ENCODE data around the gene ZNF213. TPM values are rescaled to one million over a fixed set of nuclear protein-coding genes. Genes with fewer than 3 reads are reported as not detected.
"Not testable (repeated sequence)": the region's sequence is repeated elsewhere in the genome, so short reads cannot be mapped to it uniquely, and the experiment has no call there.

Gene ZNF213
- total RNA-seq, 1 donor from 2014 or later = 6.2 TPM

DNA sequence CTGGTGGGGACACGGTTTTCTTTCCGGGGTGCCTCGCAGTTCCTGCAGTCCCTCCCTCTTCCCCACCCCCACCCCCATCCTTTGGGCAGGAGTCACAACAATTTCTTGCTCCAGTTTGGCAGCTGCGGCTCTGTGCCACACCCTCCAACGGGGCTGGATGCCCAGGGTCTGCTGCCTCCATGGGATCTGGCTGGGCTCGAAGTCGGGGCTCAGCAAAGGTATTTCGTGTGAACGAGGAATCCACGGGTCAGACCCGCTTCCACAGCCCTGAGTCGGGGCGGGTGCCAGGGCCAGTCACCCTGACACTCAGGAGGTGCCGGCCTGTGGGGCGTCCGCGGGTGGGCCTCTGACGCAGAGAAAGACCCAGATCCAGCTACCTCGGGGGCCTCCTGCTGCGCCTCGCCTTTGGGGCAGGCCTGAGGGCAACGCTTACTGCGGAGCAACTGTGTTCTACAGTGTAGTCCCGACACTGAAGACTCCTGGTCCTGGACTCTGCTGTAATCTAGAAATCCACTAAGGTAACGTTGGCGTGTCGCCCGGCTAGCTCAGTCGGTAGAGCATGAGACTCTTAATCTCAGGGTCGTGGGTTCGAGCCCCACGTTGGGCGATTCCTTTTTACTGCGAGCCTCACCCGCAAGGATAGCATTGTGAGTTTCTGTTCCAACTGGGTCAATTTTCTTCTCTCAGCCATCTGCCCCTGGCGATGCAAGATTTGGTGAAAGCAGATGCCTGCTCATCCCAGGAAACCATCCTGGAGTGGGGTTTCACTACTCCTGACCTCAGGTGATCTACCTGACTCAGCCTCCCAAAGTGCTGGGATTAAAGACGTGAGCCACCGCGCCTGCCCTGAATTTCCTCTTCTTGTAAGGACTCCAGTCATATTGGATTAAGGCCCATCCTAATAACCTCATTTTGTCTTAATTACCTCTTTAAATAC, 40.6 kb downstream of the ZNF213 start:
- intact Hi-C loops (cut with DNase I) = no loop called here
- no peak for DNase-seq (ENCODE audit: missing footprints)
- no peak for ATAC-seq

DNA sequence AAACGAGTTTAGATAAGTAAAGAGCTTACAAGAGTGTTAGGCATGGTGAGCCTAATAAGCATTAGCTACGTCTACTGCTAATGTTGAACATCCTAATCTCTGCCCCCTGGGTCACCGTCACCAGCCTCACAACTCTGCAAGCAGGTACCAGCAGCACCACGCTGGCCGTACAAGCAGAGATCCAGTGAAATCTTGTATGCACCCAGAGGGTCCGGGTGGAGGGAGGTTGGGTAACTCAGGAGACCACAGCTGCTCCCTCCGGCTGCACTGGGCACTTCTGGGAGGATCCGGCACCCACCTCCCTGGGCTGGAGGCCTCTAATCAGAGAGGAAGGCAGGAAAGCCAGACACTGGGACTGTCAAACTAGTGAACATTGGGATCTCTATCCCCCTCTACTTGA, 44.8 kb downstream of the ZNF213 start:
- intact Hi-C loops (cut with DNase I) = no loop called here
- no peak for ATAC-seq
- DNase-seq (ENCODE audit: missing footprints) = no peak

DNA sequence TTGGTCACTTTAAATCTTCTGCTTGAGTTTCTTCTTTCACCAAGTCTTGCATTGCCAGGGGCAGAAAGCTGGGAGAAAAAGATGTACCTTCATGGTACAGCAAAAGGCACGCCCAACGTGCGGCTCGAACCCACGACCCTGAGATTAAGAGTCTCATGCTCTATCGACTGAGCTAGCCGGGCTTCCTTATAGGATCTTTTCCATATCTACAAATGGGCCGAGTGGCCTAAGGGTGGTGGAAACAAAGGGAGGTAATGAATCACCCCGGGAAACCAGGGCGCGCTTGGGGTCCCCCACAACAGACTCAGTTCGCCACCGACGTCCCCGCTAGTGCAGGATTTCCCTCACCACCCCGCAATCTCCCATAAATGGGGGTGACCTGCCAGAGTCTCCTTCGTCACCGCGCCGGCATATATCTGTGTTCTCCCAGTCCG, 45.6 kb downstream of the ZNF213 start:
- DNase-seq (ENCODE audit: missing footprints) (no peak), ATAC-seq (no peak)
- intact Hi-C loops (cut with DNase I) = no loop called here

DNA sequence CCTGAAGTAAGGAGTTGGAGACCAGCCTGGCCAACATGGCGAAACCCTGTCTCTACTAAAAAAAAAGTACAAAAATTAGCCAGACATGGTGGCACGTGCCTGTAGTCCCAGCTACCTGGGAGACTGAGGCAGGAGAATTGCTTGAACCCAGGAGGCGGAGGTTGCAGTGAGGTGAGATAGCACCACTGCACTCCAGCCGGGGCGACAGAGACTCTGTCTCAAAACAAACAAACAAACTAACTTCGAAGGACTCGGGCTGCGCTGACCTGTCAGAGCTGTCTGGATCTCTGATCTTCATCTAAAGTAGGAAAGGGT, 47.4 kb downstream of the ZNF213 start:
- intact Hi-C loops (cut with DNase I); DNase-seq (ENCODE audit: missing footprints); ATAC-seq: not testable (repeated sequence)

DNA sequence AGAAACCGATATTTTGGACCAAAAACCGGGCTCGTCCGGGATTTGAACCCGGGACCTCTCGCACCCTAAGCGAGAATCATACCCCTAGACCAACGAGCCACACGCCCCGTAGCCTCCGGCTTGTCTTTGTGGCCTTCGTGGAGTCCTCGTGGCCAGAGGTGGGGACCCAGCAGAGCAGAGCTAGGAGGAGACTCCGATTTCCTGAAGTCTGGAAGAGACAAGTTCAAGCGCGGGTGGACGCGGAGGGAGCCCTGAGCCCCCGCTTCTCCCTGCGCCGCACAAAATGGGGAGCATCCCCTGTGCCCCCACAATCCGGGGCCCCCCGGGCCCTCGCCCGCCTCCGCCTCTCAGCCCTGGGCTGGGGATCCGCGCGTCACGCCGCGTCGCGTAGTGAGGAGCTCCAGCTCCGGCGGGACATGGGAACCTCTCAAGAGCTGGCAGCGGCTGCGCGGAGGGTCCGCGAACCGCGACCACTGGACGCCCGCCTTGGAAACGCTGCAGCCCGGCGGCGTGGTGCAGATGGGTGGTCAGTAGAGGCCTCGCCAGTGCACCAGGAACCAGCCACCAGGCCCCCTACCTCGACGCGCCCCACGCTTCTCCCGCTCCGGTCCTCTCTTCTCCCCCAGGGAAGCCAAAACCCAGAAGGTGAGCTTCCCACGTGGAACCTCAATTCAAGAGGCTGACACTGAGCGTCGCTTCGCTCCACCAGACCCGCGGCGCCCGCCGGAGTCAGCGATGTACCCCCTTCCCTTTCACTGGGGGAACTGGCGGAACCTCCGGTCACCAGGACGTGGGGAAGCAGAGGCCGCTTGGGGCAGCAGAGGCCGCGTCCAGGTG, 48.0 kb downstream of the ZNF213 start:
- intact Hi-C loops (cut with DNase I) = no loop called here
- peak; percentile 84 for DNase-seq (ENCODE audit: missing footprints)
- no peak for ATAC-seq

DNA sequence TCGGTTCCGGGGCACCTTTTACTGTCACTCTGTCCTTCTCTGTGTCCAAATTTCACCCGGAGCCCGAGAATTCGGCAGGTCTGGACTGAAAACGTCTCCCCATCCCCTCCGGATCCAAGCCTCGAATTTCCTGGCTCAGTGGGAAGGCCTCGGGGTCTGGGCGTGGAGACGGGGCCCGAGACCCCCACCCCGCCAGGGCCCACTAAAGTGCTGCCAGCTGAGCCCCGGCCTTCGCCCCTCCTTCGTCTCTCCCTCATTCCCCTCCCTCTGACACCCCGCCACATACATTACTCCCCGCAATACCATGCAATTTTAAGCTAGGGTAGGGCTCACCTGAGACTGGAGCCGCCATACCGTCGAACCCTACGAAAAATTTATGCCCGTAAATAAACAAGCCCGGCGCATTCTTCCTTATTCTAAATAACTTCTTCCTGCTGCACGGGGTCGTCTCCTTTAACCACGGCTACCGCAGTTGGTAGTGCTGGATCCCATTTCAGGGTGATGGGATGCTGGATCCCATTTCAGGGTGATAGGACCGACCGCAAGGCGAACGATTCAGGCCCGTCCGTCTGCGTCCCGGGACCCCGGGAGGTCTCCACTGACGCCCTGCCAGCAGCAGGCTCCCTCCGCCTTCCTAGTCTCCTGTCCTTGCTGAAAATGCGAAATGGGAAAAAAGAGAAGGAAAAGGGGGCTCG, 48.8 kb downstream of the ZNF213 start:
- no peak for ATAC-seq
- DNase-seq (ENCODE audit: missing footprints) = no peak
- intact Hi-C loops (cut with DNase I) = no loop called here

DNA sequence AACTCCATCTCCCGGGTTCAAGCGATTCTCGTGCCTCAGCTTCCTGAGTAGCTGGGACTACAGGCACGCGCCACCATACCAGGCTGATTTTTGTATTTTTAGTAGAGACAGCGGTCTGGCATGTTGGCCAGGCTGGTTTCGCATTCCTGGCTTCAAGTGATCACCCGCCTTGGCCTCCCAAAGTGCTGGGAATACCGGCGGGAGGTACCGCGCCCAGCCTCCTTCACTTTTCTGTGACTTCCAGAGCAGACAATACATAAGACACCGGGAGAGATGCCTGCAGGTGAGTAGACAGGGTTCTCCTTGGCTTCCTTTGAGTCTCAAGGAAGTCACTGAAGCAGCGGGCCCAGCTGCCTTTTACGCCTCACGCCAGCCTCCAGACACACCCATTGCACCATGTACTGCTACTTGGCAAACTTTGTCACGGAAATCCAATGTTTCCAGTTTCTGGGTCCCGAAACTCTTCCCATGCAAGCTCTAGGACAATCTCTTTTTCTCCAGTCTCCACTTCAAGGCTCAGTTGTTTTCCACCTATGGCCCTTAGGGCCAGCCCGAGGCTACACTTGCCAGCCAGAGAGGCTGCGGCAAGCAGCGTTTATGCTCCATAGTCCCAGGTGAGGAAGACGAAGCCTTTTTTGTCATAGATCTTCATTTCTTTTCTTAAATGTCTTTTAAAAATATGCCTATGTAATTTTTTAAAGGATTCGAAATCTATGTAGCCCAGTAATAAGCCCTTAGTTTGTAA, 52.3 kb downstream of the ZNF213 start:
- DNase-seq (ENCODE audit: missing footprints) (no peak), ATAC-seq (no peak)
- intact Hi-C loops (cut with DNase I) = no loop called here

DNA sequence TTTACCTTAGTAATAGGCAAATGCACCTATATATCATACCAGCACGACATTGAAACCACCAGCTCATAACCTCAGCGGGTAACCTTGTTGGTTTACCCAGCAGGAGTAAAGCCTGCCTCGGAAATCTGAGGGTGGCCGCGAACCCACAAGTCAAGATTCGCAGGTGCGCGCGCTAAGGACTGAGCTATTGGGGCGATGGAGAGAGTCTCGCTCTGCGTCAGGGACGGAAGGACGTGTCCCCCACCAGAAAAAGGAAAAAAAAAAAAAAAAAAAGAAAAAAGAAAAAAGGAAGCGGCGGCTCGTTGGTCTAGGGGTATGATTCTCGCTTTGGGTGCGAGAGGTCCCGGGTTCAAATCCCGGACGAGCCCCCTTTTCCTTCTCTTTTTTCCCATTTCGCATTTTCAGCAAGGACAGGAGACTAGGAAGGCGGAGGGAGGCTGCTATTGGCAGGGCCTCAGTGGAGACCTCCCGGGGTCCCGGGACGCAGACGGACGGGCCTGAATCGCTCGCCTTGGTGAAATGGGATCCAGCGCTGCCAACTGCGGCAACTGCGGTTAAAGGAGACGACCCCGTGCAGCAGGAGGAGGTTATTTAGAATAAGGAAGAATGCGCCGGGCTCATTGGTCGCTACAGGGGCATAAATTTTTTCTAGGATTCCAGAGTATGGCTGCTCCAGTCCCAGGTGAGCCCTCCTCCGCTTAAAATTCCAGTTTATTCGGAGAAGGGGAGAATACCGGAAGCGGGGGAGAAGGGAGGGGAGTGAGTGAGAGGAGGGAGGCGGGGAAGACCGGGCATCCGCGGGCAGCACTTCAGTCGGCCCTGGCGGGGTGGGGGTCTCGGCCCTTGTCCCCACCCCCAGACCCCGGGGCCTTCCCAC, 53.2 kb downstream of the ZNF213 start, which contains the start of gene OR1F1:
Gene OR1F1, plus strand, starts transcription at position 407 of the 877 bp plus-strand sequence.
- ATAC-seq (no peak), DNase-seq (ENCODE audit: missing footprints) (no peak)
- intact Hi-C loops (cut with DNase I) = no loop called here

DNA sequence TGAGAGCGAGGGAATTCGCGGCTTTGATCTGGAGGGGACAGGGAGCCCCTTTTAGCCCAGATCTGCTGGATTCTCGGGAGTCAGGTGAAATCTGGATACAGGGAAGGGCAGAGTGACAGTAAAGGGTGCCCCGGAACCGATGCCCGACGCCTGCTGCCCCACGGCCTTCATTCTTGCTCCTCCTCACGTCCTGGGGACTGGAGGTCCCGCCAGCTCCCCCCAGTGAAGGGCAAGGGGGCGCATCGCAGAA, 53.8 kb downstream of the ZNF213 start:
- intact Hi-C loops (cut with DNase I) = no loop called here
- ATAC-seq (no peak), DNase-seq (ENCODE audit: missing footprints) (no peak)

DNA sequence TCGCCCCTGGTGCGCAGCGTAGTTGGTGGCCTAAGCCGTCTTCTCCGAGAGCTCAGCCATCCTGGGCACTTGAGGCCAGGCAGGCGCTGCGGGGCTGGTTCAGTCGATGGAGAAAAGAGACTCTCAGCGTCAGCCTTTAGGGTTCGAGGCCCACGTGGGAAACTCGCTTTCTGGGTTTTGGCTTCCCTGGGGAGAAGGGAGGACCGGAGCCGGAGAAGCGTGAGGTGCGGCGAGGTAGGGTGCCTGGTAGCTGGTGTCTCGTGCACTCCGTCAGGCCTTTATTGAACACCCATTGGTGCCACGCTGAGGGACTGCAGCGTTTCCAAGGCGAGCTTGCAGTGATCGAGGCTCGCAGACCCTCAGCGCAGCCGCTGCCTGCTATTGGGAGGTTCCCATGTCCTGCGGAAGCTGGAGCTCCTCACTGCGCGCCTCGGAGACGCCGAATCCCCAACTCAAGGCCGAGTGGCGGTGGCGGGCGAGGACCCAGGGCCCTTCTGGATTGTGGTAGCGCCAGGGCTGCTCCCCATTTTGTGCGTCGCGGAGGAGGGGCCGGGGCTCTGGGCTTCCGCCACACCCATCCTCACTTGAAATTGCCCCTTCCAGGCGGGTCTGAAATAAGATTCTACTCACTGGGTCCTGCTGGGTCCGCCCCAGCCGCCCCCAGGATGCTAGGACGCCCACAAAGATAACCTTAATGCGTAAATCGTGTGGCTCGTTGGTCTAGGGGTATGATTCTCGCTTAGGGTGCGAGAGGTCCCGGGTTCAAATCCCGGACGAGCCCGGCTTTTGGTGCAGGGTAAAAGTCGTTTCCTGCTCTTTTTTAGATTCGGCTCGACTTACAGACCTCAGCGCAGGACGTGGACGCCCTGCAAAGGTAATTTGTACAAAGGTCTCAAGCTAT, 54.3 kb downstream of the ZNF213 start:
- intact Hi-C loops (cut with DNase I) = no loop called here
- DNase-seq (ENCODE audit: missing footprints) (no peak), ATAC-seq (no peak)

DNA sequence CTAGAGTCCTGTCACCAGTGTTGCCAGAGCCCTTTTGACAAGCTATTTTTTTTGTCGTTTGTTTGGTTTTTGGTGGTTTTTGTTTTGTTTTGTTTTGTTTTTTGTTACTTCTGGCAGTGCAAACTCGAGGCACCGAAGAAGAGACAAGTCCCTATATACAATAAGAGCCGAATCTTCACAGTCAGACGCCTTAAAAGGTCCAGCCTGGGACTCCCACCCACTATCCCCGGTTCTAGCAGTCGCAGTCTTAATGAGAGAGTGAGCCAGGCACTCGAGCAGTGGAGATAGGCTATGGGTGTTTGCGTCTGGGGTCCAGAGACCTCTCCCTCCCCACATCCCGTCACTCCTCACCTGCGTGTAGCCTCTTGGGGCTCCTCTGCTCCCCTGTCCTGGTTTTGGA, 55.0 kb downstream of the ZNF213 start:
- ATAC-seq = no peak
- intact Hi-C loops (cut with DNase I) = no loop called here
- DNase-seq (ENCODE audit: missing footprints) = no peak

DNA sequence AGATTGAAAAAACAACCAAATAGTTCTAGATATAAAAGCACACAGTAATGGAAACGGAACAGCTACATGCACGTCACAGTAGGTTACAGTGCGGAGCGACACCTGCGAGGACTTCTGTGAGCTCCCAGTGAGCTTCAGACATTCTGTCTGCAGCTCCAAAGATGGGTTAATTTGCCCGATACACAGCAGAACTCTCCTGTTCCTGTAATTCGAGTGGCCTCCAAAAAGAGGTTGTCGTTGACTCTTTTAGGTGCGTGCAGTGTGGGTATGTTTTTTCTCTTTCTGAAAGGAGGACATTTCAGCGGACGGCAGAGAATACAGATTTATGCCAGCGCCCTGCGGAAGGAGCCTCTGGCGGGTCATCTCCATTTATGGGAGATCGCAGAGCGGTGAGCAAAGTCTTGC, 56.1 kb downstream of the ZNF213 start:
- intact Hi-C loops (cut with DNase I) = no loop called here
- DNase-seq (ENCODE audit: missing footprints) = no peak
- no peak for ATAC-seq

Other genes with a start within 250 kb of the ZNF213 start
- 34.5 TPM for gene FLYWCH1, start 223.1 kb upstream of the ZNF213 start, total RNA-seq
- gene KREMEN2, start 170.8 kb upstream of the ZNF213 start, total RNA-seq = not detected
- gene PAQR4, start 165.7 kb upstream of the ZNF213 start, total RNA-seq = 11.4 TPM
- 2.9 TPM for gene PKMYT1, start 154.6 kb upstream of the ZNF213 start, total RNA-seq
- 0.32 TPM for gene CLDN9, start 122.1 kb upstream of the ZNF213 start, total RNA-seq
- not detected for gene CLDN6, start 116.8 kb upstream of the ZNF213 start, total RNA-seq
- 42.8 TPM for gene TNFRSF12A, start 114.7 kb upstream of the ZNF213 start, total RNA-seq
- 68.6 TPM for gene HCFC1R1, start 111.1 kb upstream of the ZNF213 start, total RNA-seq
- gene THOC6, start 111.0 kb upstream of the ZNF213 start, total RNA-seq = 12.9 TPM
- gene BICDL2, start 98.1 kb upstream of the ZNF213 start, total RNA-seq = not detected
- gene MMP25, start 88.5 kb upstream of the ZNF213 start, total RNA-seq = 1.7 TPM
- gene IL32, start 69.4 kb upstream of the ZNF213 start, total RNA-seq = 57.8 TPM
- not detected for gene ZSCAN10, start 35.7 kb upstream of the ZNF213 start, total RNA-seq
- gene ZNF205, start 22.4 kb upstream of the ZNF213 start, total RNA-seq = 7.4 TPM
- gene OR1F1, start 53.2 kb downstream of the ZNF213 start, total RNA-seq = not detected
- 5.1 TPM for gene ZNF200, start 100.1 kb downstream of the ZNF213 start, total RNA-seq
- gene MEFV, start 121.6 kb downstream of the ZNF213 start, total RNA-seq = 1.1 TPM
- gene ZNF263, start 148.5 kb downstream of the ZNF213 start, total RNA-seq = 8.4 TPM
- 8.4 TPM for gene TIGD7, start 170.4 kb downstream of the ZNF213 start, total RNA-seq
- gene ZNF75A, start 170.5 kb downstream of the ZNF213 start, total RNA-seq = 19.0 TPM
- gene OR2C1, start 220.9 kb downstream of the ZNF213 start, total RNA-seq = not detected